EL (cell line): ENCODE results near the gene MYO1C.
A peak's percentile ranks its signal among the peaks of the same experiment; 100 is the strongest.

Experiments used
- DNase-seq: peaks from one replicate; pipeline ENCODE4 v3.0.0-alpha.2; 2016

The MYO1C gene

DNA sequence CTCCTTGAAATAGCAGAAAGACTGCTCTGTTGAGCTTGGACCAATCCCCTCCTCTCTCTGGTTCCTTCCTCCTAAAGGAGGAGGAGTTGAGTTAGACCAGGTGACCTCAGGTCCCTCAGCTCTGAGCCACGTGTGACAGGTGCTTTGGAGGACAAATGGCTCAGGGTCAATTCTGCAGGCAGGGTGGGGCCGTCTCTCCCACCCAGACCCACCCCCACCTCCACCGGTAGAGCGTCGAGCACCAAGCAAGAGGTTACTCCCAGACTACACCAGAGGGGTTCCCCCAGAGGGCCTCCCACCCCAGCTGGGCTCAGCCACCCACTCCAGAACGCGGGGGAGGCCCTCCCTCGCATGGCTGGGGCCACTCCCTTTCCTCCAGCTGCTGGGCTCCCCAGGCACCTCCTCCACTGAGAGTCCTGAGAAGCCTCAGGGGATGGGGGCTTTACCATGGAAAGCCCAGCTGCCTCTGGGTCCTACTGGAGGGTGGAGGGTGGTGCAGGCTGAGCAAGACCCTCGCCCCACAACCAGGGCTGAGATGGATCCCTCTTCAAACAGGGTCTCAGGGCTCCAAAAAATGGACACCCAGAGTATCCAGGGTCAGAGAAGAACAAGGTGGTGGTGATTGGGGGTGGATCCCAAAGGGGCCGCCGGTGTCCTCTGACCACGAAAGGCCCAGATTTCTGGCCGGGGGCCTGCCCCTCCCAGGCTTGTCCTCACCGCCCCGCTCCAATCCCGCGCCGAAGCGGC is 7.6 kb downstream of the MYO1C start:
- DNase-seq = peak; percentile 61

DNA sequence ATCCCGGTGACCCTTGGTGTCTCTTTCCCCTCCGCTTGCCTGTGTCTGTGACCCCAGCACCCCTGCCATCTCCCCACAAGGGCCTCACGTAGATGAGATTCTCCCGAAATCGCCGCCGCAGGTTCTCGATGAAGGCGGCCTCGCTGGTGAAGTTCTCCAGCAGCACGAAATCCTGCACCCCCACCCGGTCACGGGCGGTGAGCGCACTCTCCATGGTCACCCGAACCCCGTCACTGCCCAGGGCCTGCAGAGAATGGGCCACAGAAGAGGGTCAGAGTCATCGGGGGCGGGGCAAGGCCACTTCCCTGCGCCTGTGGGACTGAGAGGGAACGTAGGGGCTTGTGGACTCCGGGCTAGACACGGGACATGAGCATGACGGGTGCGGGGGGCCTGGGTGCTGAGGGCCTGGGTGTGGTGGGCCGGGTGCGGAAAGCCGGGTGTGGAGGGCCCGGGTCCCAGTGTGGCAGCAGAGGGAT is 8.4 kb downstream of the MYO1C start:
- DNase-seq = no peak

DNA sequence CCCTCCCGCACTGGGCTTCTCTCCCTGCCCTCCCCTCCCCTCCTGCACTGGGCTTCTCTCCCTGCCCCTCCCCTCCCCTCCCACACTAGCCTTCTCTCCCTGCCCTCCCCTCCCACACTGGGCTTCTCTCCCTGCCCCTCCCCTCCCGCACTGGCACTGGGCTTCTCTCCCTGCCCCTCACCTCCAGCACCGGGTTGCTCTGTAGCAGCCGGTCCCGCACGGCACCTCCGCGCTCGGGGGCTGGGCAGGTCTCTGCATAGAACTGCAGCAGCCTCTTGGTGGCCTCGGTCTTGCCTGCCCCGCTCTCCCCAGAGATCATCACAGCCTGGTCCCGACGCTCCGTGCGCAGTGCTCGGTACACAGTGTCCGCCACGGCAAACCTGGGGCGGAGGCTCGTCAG is 9.8 kb downstream of the MYO1C start:
- DNase-seq = no peak

DNA sequence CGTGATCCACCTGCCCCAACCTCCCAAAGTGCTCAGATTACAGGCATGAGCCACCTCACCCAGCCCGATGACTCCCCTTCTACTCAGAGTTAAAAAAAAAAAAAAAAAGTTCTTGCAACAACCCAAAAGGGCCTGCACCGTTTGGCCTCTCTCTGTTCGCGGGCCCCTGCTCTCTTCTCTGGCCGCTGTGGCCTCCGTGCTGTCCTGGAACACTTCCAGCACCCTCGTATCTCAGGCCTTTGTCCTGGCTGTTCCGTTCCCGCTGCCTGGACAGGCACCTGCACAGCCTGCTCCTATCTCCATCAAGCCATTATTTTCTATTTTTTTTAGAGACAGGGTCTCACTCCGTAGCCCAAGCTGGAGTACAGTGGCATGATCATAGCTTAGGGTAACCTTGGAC is 10.8 kb downstream of the MYO1C start:
- no peak for DNase-seq

DNA sequence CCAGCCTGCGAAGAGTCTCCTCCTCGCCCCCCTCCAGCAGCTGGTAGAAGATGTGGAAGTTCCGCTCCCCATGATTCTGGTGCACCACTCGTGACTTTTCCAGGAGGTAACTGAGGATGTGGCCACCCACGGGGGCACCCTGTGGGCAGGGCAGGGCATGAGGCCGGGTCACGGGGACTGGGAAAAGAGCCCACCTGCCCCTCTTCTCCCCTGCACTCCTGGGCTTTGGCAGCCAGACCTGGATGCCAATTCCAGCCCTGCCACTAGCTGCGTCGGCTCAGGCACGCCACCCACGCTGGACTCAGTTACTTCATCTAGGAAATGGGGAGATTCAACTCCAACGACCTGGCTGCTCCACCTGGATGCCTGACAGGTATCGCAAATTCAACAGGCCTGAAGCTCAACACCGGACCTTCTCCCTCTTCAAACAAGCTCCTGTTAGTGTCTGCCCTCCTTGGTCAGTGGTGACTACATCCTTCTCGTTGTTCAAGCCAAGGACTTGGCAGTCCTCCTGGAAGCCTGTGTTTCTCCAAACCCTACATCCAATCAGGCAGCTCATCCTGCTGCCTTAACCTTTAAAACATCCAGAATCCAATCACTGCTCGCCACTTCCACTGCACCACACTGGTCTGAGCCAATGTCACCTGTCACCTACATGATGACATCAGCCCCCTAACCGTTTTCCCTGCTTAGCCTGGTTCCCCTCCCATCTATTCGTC is 11.6 kb downstream of the MYO1C start:
- DNase-seq = no peak

DNA sequence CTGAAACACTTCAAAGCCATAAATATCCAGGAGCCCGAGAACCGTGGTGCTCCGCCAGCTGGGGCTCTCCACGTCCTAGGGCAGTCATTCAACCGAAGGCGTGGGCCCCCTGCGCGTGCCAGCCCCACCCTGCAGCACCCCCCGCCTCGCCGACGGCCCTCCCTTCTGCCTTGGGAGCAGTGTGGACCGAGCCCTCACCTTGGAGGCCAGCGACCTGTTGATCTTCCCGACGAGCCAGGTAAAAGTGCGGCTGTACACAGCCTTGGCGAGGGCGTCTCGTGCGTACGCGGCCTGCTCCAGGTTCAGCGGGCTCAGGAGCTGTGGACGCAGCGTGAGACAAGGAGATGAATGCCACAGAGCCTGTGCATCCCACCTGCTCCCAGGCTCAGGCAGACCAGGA is 14.1 kb downstream of the MYO1C start:
- no peak for DNase-seq

DNA sequence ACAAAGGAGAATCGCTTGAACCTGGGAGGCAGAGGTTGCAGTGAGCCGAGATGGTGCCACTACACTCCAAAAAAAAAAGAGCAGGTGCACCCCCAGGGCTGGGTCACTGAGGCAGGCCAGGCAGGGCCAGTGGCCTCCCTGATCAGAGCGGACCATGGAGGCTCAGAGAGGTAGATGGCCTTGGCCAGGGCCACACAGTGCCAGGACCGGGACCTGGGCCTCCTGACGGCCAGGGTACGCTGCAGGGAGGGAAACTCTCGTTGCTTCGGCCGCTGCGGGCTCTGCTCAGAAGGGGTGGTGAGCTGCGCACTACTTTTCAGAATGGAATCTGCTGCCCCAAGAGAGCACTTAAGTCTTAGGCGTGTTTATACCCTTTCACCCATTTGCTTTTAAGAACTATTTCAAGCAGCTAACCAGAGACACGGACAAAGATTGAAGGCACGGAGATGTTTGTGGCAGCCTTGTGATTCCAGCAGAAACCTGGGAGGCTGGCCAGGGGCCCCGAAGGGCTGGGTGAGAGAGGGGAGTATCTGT is 17.1 kb downstream of the MYO1C start:
- no peak for DNase-seq

DNA sequence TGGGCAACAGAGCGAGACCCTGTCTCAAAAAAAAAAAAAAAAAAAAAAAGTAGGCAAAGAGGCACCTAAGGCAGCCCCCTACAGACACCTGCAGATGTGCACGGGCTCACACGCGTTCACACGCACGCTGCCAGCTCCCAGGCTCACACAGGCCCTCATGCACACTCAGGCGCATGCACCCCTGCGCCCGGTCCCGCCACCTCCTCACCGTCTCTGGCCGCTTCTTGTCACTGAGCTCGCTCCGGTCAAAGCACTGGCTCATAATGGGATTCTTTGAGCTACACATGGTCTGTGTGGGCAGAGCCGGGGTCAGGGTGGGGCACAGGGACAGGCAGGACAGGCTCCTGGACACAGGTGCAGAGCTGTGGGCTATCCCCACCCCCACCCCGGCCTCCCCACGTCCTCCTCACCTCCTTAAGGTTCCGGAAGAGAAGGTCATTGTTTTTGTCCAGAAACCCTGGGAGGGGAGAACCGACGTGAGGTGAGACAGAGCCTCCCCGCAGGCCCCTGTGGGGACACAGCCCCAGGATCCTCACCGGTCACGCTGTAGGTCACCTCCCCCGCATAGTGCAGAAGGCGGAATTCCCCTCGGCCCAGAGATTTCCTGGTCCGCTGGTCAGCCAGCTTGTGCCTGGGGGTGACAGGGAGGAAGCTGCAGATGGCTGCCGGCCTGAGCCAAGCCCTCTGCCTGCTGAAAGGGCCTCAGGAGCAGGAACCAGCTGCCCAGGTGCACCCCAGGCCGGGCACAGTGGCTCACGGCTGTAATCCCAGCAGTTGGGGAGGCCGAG is 17.9 kb downstream of the MYO1C start:
- DNase-seq = no peak

DNA sequence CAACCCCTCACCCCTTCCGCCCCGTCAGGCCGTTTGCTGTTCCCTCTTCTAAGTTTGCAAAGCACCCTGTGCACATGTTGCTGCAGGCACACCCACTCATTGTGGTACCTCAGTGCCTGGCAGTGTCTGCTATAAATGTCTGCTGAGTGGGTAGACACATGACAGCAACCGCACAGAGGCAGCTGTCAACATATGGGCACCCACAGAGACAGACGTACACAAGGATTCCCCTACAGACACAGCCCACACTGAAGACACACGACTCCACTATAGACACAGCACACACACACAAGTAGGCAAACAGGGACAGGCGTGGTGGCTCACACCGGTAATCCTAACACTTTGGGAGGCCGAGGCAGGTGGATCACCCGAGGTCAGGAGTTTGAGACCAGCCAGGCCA is 18.6 kb downstream of the MYO1C start:
- DNase-seq = no peak

DNA sequence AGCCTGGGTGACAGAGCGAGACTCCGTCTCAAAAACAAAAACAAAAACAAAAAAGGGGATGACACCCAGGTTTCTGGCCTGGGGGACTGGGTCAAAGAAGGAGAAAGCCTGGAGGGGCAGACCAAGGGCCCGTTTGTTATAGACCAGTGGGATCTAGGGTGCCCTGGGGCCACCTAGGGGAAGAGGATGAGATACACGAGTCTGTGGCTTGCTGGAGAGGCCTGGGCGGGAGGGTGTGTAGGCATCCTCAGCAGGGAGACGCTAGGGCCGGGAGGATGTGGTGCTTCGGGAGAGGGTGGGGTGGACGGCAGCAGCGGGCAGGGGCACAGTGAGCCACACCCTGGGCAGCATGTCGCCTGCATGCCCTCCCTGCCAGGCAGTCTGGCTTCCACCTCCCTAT is 19.3 kb downstream of the MYO1C start:
- DNase-seq = no peak

DNA sequence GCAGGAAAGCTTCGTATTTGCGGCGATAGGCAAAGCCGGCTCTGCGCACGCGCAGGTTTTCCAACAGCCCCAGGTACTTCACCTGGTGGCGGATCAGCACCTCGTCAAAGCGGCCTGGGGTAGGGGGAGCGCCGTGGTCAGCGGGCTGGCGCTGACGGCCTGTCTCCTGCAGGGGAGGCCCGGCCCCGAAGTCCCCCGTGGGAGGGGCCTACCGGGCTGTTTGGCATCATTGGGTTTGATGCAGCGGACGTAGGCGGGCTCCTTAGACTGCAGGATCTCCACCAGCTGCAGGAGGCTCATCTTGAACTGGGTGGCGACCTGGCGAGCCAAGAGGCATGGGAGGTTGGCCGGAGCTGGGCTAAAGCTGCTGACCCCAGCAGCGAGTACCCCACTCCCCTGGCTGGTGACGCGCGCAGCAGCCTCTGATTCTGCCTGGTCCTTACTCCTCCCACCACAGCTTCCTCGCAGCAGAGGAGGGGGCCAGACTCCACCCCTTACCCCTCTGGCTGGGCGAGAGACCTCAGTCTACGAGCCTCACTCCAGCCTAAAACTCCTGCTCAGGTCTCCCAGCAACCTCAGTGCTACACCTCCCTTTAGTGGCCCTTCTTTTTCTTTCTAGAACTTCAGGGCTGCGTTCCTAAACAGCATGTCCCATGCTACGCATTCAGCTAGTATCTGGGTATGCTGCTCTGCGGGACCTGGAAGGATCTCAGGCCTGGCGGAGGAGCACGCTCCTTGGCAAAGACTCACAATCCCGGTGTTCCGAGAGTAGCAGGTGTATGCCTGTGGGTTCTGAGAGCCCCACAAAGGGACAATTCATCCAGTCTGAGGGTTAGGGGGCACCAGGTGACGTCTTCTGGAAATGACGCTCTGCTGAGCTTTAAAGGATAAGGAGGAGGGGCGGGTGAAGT is 20.3 kb downstream of the MYO1C start:
- no peak for DNase-seq

DNA sequence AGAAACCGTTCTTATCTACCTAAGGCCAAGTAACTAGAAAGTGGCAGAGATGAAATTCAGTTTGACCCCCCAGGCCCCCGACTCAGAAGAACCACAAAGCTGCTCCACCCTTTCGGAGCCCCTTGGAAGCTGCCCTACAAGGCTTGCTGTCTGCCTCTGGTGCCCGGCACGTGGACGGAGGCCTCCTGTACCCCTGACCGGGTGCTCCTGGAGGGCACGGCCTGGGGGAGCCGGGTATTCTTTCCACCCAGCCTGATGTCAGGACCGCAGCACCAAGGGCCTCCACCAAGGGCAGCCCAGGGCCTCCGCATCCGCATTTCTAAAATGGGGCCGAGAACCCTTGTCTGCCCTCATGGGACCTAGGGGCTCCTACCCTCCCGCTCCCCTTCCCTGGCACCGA is 21.0 kb downstream of the MYO1C start:
- no peak for DNase-seq

DNA sequence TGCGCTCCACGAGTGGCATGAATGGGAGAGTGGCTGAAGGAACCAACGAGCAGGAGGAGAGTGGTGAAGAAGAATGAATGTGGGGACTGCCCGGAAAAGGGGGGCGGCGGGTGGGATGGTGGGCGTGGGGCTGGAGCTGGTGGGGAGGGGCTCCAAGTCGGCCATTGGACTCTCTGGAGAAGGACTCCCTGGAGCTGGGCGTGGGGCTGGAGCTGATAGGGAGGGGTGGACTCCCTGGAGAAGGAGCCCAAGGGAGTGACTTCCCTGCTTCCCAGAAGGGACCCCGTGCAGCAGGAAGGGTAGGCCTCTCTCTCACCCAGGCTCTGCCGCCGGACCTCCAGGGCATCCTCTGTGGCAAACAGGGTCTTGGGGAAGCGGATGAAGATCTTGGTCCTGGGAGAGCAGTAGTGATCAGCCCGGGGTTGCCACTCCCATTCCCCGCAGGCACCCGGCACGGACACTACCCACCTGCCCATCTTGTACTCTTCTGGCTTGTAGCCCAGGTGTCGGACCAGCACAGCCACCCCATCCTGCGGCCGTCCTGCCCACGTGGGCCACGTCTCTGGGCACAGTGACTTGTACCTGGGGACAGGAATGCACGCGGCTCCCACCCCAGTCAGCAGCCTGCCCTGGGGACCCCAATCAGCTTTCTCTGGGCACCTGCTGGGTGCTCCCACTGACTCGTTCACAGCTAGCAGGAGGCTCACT is 21.6 kb downstream of the MYO1C start:
- DNase-seq = no peak

DNA sequence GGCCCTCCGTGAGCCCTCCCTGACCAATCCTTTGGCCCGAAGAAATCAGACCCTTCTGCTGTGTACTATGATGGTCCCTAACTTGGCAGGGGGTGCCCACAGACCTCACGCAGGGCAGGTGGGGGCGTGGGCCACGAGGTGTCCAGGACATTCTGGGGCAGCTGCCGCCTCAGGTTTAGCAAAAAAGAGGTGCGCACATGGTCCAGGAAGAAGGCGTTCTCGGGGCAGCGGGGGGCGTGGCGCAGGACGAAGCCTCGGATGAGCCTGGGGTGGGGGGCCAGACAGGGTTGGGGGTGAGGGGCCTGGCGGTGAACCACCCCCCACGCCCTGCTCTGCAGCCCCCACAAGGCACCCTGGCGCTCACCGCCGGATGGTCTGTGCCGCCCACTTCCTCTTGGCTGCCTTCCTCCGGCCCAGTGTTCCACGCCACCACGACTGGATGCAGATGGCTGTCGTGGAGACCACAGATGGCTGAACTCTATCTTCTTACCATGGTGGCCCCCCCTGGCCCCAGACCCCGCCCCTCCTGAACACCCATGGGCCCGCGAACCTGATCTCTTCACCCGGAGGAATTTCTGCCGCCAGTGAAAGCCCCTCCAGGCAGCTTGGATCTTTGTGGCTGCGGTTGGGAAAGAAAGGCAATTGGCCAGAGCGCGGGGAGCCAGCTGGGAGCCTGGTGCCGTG is 22.3 kb downstream of the MYO1C start:
- DNase-seq = no peak

DNA sequence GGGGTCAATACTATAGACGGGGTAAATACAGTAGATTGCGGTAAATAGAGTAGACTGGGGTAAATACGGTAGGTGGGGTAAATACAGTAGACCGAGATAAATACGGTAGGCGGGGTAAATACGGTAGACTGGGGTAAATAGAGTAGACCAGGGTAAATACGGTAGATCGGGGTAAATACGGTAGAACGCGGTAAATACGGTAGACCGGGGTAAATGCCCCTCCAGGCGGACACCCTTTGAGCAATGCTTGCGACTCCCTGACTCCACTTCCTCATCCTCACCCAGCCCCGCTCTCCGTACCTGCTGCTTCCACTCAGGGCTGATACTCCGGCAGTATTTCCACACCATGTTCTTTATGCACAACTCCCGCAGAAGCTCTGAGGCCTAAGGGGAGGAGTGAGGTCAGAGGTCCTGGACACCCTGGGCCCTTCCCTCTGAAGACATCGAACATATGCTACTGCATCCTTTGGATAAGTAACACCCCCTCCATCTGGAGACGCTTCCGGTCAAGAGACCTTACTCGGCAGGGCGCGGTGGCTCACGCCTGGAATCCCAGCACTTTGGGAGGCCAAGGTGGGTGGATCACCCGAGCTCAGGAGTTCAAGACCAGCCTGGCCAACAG is 23.1 kb downstream of the MYO1C start:
- DNase-seq = peak; percentile 51

DNA sequence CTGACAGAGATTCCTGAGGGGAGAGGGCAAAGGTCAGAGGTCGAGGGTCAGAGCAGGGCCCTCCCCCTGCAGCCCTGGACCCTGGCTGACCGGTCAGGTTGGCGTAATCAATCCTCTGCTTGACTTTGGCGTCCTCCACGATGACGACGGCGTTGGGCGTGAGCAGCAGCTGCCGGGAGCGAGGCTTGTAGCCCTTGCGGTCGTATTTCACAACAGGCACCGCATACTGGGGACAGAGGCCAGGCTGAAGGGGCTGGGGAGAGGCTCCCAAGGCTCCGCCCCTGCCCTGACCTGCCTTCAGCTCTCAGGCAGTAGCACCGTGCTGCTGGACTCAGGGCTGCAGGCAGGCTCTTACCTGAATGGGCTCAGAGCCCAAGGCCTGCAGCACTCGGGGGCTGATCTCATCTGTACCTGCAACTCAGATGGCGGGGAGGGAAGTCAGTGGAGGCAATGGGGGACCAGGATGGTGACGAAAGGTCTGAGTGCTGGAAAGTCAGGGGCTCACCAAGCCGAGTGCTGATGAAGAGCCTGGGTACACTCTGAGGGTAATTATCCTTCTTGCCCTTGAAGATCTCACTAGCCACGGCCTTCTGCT is 24.5 kb downstream of the MYO1C start:
- no peak for DNase-seq

DNA sequence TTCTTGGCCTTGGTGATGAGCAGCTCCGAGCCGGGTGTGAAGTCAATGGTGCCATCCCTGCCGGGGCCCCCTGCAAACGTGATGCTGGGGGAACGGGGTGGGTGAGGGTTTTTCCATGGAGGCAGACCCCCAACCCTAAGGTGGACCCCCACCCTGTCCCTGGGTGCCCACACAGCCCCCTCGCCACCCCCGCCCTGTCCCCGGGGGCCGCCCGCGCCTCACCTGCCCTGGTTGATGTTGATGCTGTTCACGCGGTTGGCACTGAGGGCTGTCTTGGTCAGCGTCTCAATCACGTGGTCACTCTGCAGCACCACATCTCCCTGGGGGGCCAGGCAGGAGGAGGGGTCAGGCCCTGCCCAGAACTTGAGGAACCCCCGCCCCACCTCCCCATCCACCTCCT is 25.2 kb downstream of the MYO1C start:
- no peak for DNase-seq

DNA sequence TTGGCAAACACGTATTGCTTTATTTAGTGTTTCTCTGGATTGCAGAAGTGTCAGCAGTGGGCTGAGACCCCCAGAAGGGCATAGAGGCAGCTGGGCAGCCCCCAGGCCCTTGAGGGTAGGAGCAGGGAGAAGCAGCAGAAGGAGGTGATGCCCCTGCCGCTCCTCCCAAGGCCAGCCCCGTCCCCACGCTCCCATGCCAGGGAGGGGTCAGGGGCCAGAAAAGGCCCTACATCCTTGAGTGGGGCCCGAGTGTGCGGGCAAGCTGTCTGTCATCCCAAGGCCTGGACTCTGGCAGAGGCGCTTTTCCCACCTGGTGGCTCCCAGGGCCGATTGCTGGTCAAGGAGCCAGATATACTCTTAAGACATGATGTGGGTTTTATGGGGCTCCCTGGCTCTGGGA is 28.3 kb downstream of the MYO1C start:
- no peak for DNase-seq

DNA sequence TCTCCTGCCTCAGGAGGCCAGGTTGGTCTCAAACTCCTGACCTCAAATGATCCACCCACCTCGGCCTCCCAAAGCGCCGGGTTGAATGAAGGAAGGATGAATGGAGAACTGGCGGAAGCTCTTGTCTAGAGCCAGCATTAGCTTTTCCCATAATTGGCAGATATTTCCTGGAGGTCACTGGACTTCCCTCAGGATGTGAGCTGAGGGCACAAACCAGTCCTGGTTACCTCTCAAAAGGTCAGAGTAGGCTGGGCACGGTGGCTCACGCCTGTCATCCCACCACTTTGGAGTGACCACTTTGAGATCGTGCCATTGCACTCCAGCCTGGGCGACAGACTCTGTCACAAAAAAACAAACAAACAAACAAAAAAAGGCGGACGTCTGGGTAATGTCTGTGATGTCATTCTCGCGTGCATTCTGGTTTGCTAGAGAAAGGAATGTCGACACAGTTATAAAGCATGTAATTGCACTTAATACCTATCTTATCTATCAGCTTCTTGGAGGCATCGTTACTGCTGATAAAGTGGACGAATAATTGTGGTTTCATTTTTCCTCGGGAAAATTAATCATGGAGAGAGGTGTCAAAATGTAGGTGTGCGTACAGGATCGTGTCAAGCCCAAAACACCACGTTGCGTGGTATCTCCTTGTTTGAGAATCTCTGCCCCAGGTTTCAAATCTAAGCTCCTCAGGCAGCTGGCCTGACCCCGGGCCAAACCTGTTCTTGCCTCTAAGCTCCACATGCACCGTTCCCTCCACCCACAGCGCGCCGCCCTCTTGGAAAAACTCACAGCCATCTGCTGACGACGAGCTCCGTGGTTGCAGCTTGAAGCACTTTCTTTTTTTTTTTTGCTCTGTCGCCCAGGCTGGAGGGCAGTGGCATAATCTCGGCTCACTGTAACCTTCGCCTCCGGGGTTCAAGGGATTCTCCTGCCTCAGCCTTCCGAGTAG is 30.0 kb downstream of the MYO1C start:
- no peak for DNase-seq
